Neural progenitor cell (in vitro differentiated cells): ENCODE measurements around the gene TRAPPC2L.

Experiments
- CTCF ChIP-seq: fragments of 200-600 bp; sonication (generic); IDR thresholded peaks from 2 replicates; pipeline ENCODE4 v1.5.1; 2017; ENCODE audit warnings: antibody characterized with exemption, mild to moderate bottlenecking
- EZH2 ChIP-seq: fragments of 200-600 bp; sonication (generic); IDR thresholded peaks from 2 replicates; pipeline ENCODE4 v1.6.1; 2017; ENCODE audit warnings: antibody characterized with exemption, mild to moderate bottlenecking, moderate library complexity
- EZH2phosphoT487 ChIP-seq: fragments of 200-600 bp; sonication (generic); IDR thresholded peaks from 2 replicates; pipeline ENCODE4 v1.6.1; 2017; ENCODE audit warnings: antibody characterized with exemption

GRCh38 chr16:88885693-88886280 is 28.9 kb downstream of the TRAPPC2L start:
- TF ChIP-seq EZH2 (no peak), CTCF (no peak), EZH2phosphoT487 (no peak)
